Measurements from ENCODE around the gene OR1L8.
"Not testable (repeated sequence)": the region's sequence is repeated elsewhere in the genome, so short reads cannot be mapped to it uniquely, and the experiment has no call there.

DNA sequence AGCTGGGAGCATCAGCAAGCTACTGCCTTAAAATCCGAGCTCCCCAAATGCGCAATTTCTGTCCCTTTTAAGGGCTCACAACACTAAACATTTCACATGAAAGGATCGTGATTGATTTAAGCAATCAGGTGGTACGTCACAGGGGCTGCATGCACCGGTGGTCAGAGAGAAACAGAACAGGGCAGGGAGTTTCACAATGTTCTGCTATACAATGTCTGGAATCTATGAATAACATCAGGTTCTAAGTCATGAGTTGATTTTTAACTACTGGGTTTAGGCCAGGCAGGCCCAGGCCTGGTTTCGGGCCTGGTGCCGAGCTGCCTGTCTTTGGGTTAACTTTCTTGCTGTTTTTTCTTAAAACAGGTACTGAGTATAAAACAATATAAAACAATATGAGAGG, 46.1 kb downstream of the OR1L8 start:
- TF ChIP-seq, protein P1, sequence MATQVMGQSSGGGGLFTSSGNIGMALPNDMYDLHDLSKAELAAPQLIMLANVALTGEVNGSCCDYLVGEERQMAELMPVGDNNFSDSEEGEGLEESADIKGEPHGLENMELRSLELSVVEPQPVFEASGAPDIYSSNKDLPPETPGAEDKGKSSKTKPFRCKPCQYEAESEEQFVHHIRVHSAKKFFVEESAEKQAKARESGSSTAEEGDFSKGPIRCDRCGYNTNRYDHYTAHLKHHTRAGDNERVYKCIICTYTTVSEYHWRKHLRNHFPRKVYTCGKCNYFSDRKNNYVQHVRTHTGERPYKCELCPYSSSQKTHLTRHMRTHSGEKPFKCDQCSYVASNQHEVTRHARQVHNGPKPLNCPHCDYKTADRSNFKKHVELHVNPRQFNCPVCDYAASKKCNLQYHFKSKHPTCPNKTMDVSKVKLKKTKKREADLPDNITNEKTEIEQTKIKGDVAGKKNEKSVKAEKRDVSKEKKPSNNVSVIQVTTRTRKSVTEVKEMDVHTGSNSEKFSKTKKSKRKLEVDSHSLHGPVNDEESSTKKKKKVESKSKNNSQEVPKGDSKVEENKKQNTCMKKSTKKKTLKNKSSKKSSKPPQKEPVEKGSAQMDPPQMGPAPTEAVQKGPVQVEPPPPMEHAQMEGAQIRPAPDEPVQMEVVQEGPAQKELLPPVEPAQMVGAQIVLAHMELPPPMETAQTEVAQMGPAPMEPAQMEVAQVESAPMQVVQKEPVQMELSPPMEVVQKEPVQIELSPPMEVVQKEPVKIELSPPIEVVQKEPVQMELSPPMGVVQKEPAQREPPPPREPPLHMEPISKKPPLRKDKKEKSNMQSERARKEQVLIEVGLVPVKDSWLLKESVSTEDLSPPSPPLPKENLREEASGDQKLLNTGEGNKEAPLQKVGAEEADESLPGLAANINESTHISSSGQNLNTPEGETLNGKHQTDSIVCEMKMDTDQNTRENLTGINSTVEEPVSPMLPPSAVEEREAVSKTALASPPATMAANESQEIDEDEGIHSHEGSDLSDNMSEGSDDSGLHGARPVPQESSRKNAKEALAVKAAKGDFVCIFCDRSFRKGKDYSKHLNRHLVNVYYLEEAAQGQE (IDR thresholded peaks at IDR 0.05; ENCODE audit: borderline replicate concordance) = not testable (repeated sequence)
- TF ChIP-seq, protein P2, sequence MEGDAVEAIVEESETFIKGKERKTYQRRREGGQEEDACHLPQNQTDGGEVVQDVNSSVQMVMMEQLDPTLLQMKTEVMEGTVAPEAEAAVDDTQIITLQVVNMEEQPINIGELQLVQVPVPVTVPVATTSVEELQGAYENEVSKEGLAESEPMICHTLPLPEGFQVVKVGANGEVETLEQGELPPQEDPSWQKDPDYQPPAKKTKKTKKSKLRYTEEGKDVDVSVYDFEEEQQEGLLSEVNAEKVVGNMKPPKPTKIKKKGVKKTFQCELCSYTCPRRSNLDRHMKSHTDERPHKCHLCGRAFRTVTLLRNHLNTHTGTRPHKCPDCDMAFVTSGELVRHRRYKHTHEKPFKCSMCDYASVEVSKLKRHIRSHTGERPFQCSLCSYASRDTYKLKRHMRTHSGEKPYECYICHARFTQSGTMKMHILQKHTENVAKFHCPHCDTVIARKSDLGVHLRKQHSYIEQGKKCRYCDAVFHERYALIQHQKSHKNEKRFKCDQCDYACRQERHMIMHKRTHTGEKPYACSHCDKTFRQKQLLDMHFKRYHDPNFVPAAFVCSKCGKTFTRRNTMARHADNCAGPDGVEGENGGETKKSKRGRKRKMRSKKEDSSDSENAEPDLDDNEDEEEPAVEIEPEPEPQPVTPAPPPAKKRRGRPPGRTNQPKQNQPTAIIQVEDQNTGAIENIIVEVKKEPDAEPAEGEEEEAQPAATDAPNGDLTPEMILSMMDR (IDR thresholded peaks at IDR 0.05; ENCODE audit: poor library complexity, severe bottlenecking) = not testable (repeated sequence)
- not testable (repeated sequence) for TF ChIP-seq EZH2 (IDR thresholded peaks at IDR 0.05; ENCODE audit: borderline replicate concordance, insufficient read depth, low read length, poor library complexity, severe bottlenecking)

Data from neural cell (in vitro differentiated cells).